ENCODE results near the gene TSHZ3.

The TSHZ3 gene

DNA sequence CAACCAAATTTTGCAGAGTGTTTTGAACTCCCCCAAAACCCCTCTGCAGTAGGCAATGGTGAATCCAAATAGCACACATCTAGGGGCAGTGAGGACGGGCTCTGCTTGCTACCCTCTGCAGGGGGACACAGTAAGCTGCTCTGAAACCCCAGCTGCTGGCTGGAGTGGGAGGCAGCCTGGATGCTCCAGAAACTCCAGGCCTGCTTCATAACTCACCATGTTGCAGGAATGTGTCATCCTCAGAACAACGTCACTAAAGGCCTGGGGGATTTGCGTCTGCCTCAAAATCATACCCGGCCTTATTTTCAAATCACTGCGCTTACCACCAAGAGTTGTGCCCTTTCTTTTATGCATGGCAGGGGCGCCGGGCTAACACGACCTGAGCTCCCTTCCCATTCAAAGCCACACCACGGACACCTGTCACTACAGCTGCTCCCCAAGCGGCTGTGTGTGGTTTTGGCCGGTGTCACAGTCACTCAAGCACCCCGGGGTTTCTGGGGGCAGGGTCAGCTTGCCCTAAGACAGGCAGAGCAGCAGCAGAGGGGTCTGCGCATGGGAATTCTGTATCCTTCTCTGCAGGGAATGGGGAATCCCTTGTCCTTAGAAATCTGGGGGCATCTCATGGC lies 93.9 kb downstream of the TSHZ3 start:
- DNase-seq (ENCODE audit: low read depth) = no peak
- TF ChIP-seq, protein P1, sequence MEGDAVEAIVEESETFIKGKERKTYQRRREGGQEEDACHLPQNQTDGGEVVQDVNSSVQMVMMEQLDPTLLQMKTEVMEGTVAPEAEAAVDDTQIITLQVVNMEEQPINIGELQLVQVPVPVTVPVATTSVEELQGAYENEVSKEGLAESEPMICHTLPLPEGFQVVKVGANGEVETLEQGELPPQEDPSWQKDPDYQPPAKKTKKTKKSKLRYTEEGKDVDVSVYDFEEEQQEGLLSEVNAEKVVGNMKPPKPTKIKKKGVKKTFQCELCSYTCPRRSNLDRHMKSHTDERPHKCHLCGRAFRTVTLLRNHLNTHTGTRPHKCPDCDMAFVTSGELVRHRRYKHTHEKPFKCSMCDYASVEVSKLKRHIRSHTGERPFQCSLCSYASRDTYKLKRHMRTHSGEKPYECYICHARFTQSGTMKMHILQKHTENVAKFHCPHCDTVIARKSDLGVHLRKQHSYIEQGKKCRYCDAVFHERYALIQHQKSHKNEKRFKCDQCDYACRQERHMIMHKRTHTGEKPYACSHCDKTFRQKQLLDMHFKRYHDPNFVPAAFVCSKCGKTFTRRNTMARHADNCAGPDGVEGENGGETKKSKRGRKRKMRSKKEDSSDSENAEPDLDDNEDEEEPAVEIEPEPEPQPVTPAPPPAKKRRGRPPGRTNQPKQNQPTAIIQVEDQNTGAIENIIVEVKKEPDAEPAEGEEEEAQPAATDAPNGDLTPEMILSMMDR (conservative IDR thresholded peaks at IDR 0.05; ENCODE audit: low read length) = no peak
- H3K4me3 ChIP-seq (ENCODE audit: low read length) = no peak overlapping the region

DNA sequence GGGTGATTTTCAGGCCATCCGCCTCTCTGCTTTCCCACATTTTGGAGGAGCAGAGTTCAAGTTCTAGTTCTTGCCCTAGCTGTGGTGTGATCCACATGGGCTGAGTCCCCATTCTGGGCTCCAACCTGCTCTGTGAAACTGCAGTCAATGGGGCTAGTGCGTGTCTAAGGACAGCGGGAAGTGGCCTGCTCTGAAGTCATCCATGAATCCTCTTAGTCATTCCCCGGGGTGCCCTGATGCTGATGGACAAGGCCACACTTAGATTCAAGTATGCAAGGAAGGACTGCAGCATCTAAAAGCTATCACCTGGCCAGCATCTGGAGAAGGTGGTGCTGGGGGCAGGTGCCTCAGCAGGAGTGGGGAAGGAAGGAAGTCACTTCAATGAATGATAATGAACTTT lies 94.6 kb downstream of the TSHZ3 start:
- DNase-seq (ENCODE audit: low read depth) = no peak
- H3K4me3 ChIP-seq (ENCODE audit: low read length) = no peak overlapping the region
- TF ChIP-seq, protein P1 (conservative IDR thresholded peaks at IDR 0.05; ENCODE audit: low read length) = no peak

DNA sequence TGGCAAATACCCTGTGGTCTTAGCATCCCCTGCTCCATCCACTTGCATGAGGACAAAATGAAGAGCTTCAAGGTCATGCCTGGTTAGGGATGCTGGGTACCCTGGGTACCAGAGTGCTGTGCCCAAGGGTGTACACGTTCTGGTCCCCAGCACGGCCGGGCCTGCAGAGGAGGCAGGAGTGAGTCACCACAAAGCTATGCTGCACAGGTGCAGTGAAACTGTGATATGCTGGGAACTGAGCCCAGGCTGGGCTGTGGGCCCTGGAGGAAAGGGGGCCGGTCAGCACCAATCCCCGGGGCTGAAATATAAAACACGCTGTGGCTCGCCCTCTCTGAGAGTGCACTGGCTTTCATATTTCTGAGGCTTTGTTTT lies 95.1 kb downstream of the TSHZ3 start:
- no peak overlapping the region for H3K4me3 ChIP-seq (ENCODE audit: low read length)
- TF ChIP-seq, protein P1 (conservative IDR thresholded peaks at IDR 0.05; ENCODE audit: low read length) = no peak
- no peak for DNase-seq (ENCODE audit: low read depth)

DNA sequence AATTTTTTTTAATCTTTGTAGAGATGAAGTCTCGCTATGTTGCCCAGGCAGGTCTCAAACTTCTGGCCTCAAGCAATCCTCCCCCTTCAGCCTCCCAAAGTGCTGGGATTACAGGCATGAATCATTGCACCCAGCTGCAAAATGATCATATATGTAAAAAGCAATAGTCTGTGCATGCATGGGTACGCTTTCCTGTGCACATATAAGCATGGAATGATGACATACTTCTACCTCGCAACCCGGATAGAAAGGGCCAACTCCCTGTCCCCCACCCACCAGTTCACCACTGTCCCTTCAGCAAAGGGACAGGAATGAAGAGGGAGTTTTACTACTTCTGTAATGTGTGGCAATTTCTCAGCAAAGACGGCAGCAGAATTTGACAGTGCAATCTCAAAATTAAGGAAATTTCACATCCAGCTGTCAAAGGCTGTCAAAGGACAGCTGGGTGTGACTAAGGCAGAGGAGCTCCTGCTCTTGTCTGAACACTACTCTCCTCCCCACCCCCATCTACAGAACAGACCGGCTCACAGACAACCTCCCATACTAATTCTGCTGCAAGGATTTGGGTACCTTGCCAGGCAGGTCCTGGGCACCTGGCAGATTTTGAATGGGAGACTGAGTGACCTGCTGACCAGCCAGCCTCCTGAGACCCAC lies 95.6 kb downstream of the TSHZ3 start:
- no peak overlapping the region for H3K4me3 ChIP-seq (ENCODE audit: low read length)
- TF ChIP-seq, protein P1 (conservative IDR thresholded peaks at IDR 0.05; ENCODE audit: low read length) = no peak
- no peak for DNase-seq (ENCODE audit: low read depth)

DNA sequence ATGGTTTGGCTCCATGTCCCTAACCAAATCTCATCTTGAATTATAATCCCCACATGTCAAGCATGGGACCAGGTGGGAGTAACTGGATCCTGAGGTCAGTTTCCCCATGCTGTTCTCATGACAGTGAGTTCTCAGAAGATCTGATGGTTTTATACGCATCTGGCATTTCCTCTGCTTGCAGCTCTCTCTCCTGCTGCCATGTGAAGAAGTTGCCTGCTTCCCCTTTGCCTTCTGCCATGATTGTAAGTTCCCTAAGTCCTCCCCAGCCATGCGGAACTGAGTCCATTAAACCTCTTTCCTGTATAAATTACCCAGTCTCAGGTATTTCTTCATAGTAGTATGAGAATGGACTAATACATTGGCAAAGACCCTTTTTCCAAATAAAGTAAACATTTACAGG lies 96.8 kb downstream of the TSHZ3 start:
- no peak overlapping the region for H3K4me3 ChIP-seq (ENCODE audit: low read length)
- no peak for DNase-seq (ENCODE audit: low read depth)
- TF ChIP-seq, protein P1 (conservative IDR thresholded peaks at IDR 0.05; ENCODE audit: low read length) = no peak

DNA sequence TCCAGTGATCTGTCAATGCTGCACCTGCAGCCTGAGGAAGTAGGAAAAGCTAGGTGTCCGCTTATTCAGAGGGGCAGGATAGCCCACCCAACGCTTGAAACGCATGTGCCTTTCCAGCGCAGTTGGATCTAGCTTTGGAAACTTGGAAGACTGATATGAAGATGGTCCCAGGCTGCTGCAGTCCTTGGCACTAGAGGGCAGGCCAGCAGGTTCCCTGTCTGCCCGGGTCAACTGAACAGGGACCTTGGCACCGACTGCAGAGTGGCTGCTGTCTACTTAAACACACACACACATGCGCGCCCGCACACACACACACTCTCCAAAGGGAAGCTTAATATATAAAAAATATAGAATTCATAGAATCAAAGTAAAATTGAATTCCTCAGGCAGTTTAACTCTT lies 100.0 kb downstream of the TSHZ3 start:
- no peak for DNase-seq (ENCODE audit: low read depth)
- no peak overlapping the region for H3K4me3 ChIP-seq (ENCODE audit: low read length)
- TF ChIP-seq, protein P1 (conservative IDR thresholded peaks at IDR 0.05; ENCODE audit: low read length) = no peak

DNA sequence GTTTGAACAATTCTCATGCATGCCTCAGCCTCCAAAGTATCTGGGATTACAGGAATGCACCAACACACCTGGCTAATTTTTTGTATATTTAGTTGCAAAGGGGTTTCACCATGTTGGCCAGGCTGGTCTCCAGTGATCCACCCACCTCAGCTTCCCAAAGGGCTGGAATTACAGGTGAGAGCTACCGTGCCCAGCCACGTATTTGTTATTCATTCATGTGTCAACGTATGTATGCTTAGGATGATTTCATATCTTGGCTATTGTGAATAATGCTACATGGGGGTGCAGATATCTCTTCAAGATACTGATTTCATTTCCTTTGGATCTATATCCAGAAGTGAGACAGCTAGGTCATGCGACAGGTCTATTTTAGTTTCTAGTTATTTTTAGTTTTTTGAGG lies 113.4 kb downstream of the TSHZ3 start:
- H3K4me3 ChIP-seq (ENCODE audit: low read length) = no peak overlapping the region
- TF ChIP-seq, protein P1 (conservative IDR thresholded peaks at IDR 0.05; ENCODE audit: low read length) = no peak
- no peak for DNase-seq (ENCODE audit: low read depth)
